WTC11 (cell line): ENCODE measurements around the gene KRT86. TPM values are rescaled to one million over a fixed set of nuclear protein-coding genes. Genes with fewer than 3 reads are reported as not detected.

ENCODE experiments used
- ATAC-seq: fragments of 200-7000 bp; cut with Tn5 transposase; 2 replicates; pipeline ENCODE4 v1.10.0; 2021; ENCODE audit warnings: mild to moderate bottlenecking, moderate library complexity
- CTCF ChIA-PET: fragments of 300-600 bp; sonication (Branson Sonifier 250); formaldehyde crosslinking; loops from one replicate; lab custom pipeline; 2021; ENCODE audit warnings: antibody characterized with exemption; lab: Charles Lee
- POLR2A ChIA-PET: fragments of 350-600 bp; sonication (Branson Sonifier 250); formaldehyde crosslinking; loops from one replicate; lab custom pipeline; 2021; ENCODE audit warnings: antibody characterized with exemption; lab: Charles Lee
- DNase-seq: peaks from one replicate; pipeline ENCODE4 v3.0.0; 2021; ENCODE audit warnings: low spot score
- H3K27ac Mint-ChIP-seq: 2 replicates; pipeline ENCODE4 v1.8.0; 2021; ENCODE audit warnings: mixed read lengths
- H3K27me3 Mint-ChIP-seq: 2 replicates; pipeline ENCODE4 v1.8.0; 2021; ENCODE audit warnings: low read depth, mild to moderate bottlenecking, moderate library complexity, mixed read lengths
- H3K36me3 Mint-ChIP-seq: 2 replicates; pipeline ENCODE4 v1.8.0; 2021; ENCODE audit warnings: mixed read lengths
- H3K4me1 Mint-ChIP-seq: 2 replicates; pipeline ENCODE4 v1.8.0; 2022; ENCODE audit warnings: mixed read lengths
- H3K4me3 Mint-ChIP-seq: 2 replicates; pipeline ENCODE4 v1.8.0; 2021; ENCODE audit warnings: mild to moderate bottlenecking, moderate library complexity, mixed read lengths
- H3K9me3 Mint-ChIP-seq: 2 replicates; pipeline ENCODE4 v1.8.0; 2021; ENCODE audit warnings: mixed read lengths
- CREB1 ChIP-seq: sonication (generic); formaldehyde crosslinking; IDR thresholded peaks from 2 replicates; pipeline ENCODE4 v1.8.0; 2023; ENCODE audit warnings: mild to moderate bottlenecking, missing genetic modification reagents
- ESRRA ChIP-seq: sonication (generic); formaldehyde crosslinking; IDR thresholded peaks from 2 replicates; pipeline ENCODE4 v1.8.1; 2022; ENCODE audit warnings: mild to moderate bottlenecking, missing genetic modification reagents, borderline replicate concordance
- FOXP1 ChIP-seq: sonication (generic); formaldehyde crosslinking; IDR thresholded peaks from 2 replicates; pipeline ENCODE4 v1.8.0; 2022; ENCODE audit warnings: missing genetic modification reagents, mild to moderate bottlenecking, moderate library complexity, borderline replicate concordance
- GTF2I ChIP-seq: fragments of 250-450 bp; sonication (Bioruptor Pico); conservative IDR thresholded peaks from 2 replicates; pipeline ENCODE4 v1.4.0; 2021; ENCODE audit warnings: mild to moderate bottlenecking
- HMGA2 ChIP-seq: fragments of 250-450 bp; sonication (Bioruptor Pico); IDR thresholded peaks from 2 replicates; pipeline ENCODE4 v1.4.0; 2021; ENCODE audit warnings: mild to moderate bottlenecking, moderate library complexity
- IRF2 ChIP-seq: sonication (generic); formaldehyde crosslinking; IDR thresholded peaks from 2 replicates; pipeline ENCODE4 v1.8.0; 2022; ENCODE audit warnings: low read depth, missing genetic modification reagents, borderline replicate concordance
- JAZF1 ChIP-seq: fragments of 250-450 bp; sonication (Bioruptor Pico); IDR thresholded peaks from 2 replicates; pipeline ENCODE4 v1.9.0; 2021; ENCODE audit warnings: moderate library complexity, mild to moderate bottlenecking, inconsistent platforms
- NFE2L1 ChIP-seq: sonication (generic); formaldehyde crosslinking; IDR thresholded peaks from 2 replicates; pipeline ENCODE4 v1.8.1; 2023; ENCODE audit warnings: missing genetic modification reagents
- NR2C2 ChIP-seq: sonication (generic); formaldehyde crosslinking; IDR thresholded peaks from 2 replicates; pipeline ENCODE4 v1.8.0; 2022; ENCODE audit warnings: mild to moderate bottlenecking, missing genetic modification reagents
- NR3C1 ChIP-seq: sonication (generic); formaldehyde crosslinking; conservative IDR thresholded peaks from 2 replicates; pipeline ENCODE4 v1.8.1; 2023; ENCODE audit warnings: low read depth, mild to moderate bottlenecking, missing genetic modification reagents
- OVOL2 ChIP-seq: fragments of 250-450 bp; sonication (Bioruptor Pico); IDR thresholded peaks from 2 replicates; pipeline ENCODE4 v1.9.0; 2021; ENCODE audit warnings: mild to moderate bottlenecking, borderline replicate concordance
- RORB ChIP-seq: fragments of 250-450 bp; sonication (Bioruptor Pico); IDR thresholded peaks from 2 replicates; pipeline ENCODE4 v1.9.0; 2021; ENCODE audit warnings: mild to moderate bottlenecking
- SMAD4 ChIP-seq: sonication (generic); formaldehyde crosslinking; IDR thresholded peaks from 2 replicates; pipeline ENCODE4 v1.8.0; 2022; ENCODE audit warnings: mild to moderate bottlenecking, missing genetic modification reagents
- ZNF138 ChIP-seq: sonication (generic); formaldehyde crosslinking; conservative IDR thresholded peaks from 2 replicates; pipeline ENCODE4 v1.8.1; 2022; ENCODE audit warnings: mild to moderate bottlenecking, moderate library complexity, missing genetic modification reagents
- ZNF219 ChIP-seq: sonication (generic); formaldehyde crosslinking; IDR thresholded peaks from 2 replicates; pipeline ENCODE4 v1.8.0; 2023; ENCODE audit warnings: missing genetic modification reagents, mild to moderate bottlenecking, borderline replicate concordance
- ZNF317 ChIP-seq: sonication (generic); formaldehyde crosslinking; IDR thresholded peaks from 2 replicates; pipeline ENCODE4 v1.8.1; 2023; ENCODE audit warnings: low read depth, mild to moderate bottlenecking, moderate library complexity, missing genetic modification reagents, borderline replicate concordance
- ZNF423 ChIP-seq: fragments of 250-450 bp; sonication (Bioruptor Pico); IDR thresholded peaks from 2 replicates; pipeline ENCODE4 v2.1.2; 2022; ENCODE audit warnings: mild to moderate bottlenecking, moderate library complexity
- ZNF671 ChIP-seq: fragments of 250-450 bp; sonication (Bioruptor Pico); IDR thresholded peaks from 2 replicates; pipeline ENCODE4 v1.8.0; 2021; ENCODE audit warnings: mild to moderate bottlenecking
- total RNA-seq: library from RNA; stranded (reverse); gene quantifications from 3 replicates; pipeline ENCODE4 v1.2.3, GENCODE V29; 2021
- TF ChIP-seq, protein P1 (sequence below): sonication (generic); formaldehyde crosslinking; IDR thresholded peaks from 2 replicates; pipeline ENCODE4 v1.8.0; 2023; ENCODE audit warnings: mild to moderate bottlenecking, missing genetic modification reagents
- TF ChIP-seq, protein P2 (sequence below): fragments of 250-450 bp; sonication (Bioruptor Pico); IDR thresholded peaks from 2 replicates; pipeline ENCODE4 v1.9.0; 2021; ENCODE audit warnings: mild to moderate bottlenecking
- TF ChIP-seq, protein P3 (sequence below): sonication (generic); formaldehyde crosslinking; IDR thresholded peaks from 2 replicates; pipeline ENCODE4 v1.8.0; 2023; ENCODE audit warnings: missing genetic modification reagents
- TF ChIP-seq, protein P4 (sequence below): sonication (generic); formaldehyde crosslinking; IDR thresholded peaks from 2 replicates; pipeline ENCODE4 v1.8.1; 2022; ENCODE audit warnings: missing genetic modification reagents, borderline replicate concordance
- TF ChIP-seq, protein P5 (sequence below): fragments of 250-450 bp; sonication (Bioruptor Pico); IDR thresholded peaks from 2 replicates; pipeline ENCODE4 v2.1.2; 2022; ENCODE audit warnings: mild to moderate bottlenecking, moderate library complexity
- TF ChIP-seq, protein P6 (sequence below): sonication (generic); formaldehyde crosslinking; IDR thresholded peaks from 2 replicates; pipeline ENCODE4 v1.8.0; 2022; ENCODE audit warnings: mild to moderate bottlenecking, missing genetic modification reagents

Gene KRT86
- total RNA-seq, 1 experiment from 2014 or later = 0.11 TPM

DNA sequence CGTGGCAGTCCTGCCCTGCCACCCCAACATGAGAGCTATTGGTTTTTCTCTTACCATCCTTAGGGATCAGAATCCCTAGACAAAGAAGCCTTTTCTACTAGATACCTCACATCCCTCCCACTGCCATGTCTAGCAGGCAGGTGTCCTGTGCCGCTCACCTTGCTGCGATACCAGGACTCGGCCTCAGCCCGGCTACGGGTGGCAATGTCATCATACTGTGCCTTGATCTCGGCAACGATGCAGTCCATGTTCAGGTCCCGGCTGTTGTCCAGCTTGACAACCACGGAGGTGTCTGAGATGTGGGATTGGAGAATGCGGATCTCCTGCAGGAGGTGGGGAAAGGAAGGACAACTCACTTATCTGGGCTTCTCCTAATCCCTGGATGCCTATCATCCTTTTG lies 42.3 kb downstream of the KRT86 start:
- ChIA-PET CTCF (interaction anchor here (0.9 to 2.9 kb wide), 7 partner anchors 11 to 168 kb away, joined by 3 to 26 read pairs (median 5); no protein-coding TSS in a partner anchor), POLR2A (no interaction called here)
- DNase-seq (no peak), ATAC-seq (no peak)
- H3K4me3 Mint-ChIP-seq = no peak overlapping the region
- TF ChIP-seq RORB (CRISPR knock-in tag) = no peak
- TF ChIP-seq NFE2L1 (CRISPR knock-in tag) = no peak
- TF ChIP-seq FOXP1 (CRISPR knock-in tag) = no peak
- TF ChIP-seq, protein P1, sequence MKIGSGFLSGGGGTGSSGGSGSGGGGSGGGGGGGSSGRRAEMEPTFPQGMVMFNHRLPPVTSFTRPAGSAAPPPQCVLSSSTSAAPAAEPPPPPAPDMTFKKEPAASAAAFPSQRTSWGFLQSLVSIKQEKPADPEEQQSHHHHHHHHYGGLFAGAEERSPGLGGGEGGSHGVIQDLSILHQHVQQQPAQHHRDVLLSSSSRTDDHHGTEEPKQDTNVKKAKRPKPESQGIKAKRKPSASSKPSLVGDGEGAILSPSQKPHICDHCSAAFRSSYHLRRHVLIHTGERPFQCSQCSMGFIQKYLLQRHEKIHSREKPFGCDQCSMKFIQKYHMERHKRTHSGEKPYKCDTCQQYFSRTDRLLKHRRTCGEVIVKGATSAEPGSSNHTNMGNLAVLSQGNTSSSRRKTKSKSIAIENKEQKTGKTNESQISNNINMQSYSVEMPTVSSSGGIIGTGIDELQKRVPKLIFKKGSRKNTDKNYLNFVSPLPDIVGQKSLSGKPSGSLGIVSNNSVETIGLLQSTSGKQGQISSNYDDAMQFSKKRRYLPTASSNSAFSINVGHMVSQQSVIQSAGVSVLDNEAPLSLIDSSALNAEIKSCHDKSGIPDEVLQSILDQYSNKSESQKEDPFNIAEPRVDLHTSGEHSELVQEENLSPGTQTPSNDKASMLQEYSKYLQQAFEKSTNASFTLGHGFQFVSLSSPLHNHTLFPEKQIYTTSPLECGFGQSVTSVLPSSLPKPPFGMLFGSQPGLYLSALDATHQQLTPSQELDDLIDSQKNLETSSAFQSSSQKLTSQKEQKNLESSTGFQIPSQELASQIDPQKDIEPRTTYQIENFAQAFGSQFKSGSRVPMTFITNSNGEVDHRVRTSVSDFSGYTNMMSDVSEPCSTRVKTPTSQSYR = no peak
- no peak for TF ChIP-seq ZNF138 (CRISPR knock-in tag)
- no peaks in the 10 kb centered on the region for H3K36me3 Mint-ChIP-seq
- H3K4me1 Mint-ChIP-seq = no peaks in the 10 kb centered on the region
- peaks cover 9% of the 10 kb centered on the region for H3K27me3 Mint-ChIP-seq
- no peaks in the 10 kb centered on the region for H3K9me3 Mint-ChIP-seq
- no peak overlapping the region; the same call in 1 of the 2 replicates for H3K27ac Mint-ChIP-seq

DNA sequence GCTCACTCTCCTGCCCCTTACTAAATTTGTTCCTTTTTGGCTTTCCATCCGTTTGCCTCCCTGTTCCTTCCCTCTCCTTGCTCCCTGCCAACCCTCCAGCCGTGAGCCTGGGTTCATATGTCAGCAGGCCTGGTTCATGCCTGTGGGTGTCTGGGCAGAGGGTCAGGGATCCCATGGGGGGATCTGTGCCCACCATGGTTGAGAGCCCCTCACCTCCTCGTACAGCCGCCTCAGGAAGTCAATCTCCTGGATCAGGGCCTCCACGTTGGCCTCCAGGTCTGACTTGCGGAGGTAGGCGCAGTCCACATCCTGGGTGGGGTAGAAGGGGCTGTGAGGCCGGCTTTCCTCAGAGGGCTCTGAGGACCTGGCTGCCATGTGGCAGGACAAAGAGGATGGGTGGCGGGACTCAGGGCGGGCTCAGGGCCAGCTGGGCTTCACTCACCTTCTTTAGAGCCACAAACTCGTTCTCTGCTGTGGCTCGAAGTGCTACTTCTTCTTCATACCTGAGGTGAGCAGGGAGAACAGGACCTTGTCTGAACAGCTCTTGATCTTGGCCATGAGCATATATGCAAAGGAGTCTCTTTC lies 43.1 kb downstream of the KRT86 start:
- Mint-ChIP-seq H3K4me1 (no peaks in the 10 kb centered on the region), H3K9me3 (no peaks in the 10 kb centered on the region), H3K36me3 (no peaks in the 10 kb centered on the region), H3K4me3 (no peak overlapping the region), H3K27me3 (peaks cover 5% of the 10 kb centered on the region; the same call in 1 of the 2 replicates), H3K27ac (no peak overlapping the region)
- ATAC-seq = no peak
- CTCF ChIA-PET = interaction anchor here (0.6 to 2.3 kb wide), 6 partner anchors 10 to 174 kb away, joined by 3 to 21 read pairs (median 8); partner anchors contain the start of gene KRT86
- DNase-seq = no peak
- POLR2A ChIA-PET = no interaction called here
- TF ChIP-seq NR3C1 (no peak), OVOL2 (CRISPR knock-in tag) (no peak), ZNF671 (CRISPR knock-in tag) (no peak), HMGA2 (CRISPR knock-in tag) (no peak), IRF2 (no peak), ZNF219 (no peak), JAZF1 (no peak), NR2C2 (no peak), GTF2I (CRISPR knock-in tag) (no peak), CREB1 (CRISPR knock-in tag) (no peak), ZNF138 (CRISPR knock-in tag) (no peak), SMAD4 (CRISPR knock-in tag) (no peak), ESRRA (CRISPR knock-in tag) (no peak), ZNF317 (CRISPR knock-in tag) (no peak), ZNF423 (CRISPR knock-in tag) (no peak)
- TF ChIP-seq, protein P2, sequence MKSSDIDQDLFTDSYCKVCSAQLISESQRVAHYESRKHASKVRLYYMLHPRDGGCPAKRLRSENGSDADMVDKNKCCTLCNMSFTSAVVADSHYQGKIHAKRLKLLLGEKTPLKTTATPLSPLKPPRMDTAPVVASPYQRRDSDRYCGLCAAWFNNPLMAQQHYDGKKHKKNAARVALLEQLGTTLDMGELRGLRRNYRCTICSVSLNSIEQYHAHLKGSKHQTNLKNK (CRISPR knock-in tag) = no peak
- TF ChIP-seq, protein P3, sequence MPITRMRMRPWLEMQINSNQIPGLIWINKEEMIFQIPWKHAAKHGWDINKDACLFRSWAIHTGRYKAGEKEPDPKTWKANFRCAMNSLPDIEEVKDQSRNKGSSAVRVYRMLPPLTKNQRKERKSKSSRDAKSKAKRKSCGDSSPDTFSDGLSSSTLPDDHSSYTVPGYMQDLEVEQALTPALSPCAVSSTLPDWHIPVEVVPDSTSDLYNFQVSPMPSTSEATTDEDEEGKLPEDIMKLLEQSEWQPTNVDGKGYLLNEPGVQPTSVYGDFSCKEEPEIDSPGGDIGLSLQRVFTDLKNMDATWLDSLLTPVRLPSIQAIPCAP (CRISPR knock-in tag) = no peak
- TF ChIP-seq, protein P4, sequence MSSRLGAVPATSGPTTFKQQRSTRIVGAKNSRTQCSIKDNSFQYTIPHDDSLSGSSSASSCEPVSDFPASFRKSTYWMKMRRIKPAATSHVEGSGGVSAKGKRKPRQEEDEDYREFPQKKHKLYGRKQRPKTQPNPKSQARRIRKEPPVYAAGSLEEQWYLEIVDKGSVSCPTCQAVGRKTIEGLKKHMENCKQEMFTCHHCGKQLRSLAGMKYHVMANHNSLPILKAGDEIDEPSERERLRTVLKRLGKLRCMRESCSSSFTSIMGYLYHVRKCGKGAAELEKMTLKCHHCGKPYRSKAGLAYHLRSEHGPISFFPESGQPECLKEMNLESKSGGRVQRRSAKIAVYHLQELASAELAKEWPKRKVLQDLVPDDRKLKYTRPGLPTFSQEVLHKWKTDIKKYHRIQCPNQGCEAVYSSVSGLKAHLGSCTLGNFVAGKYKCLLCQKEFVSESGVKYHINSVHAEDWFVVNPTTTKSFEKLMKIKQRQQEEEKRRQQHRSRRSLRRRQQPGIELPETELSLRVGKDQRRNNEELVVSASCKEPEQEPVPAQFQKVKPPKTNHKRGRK (CRISPR knock-in tag) = no peak
- TF ChIP-seq, protein P5, sequence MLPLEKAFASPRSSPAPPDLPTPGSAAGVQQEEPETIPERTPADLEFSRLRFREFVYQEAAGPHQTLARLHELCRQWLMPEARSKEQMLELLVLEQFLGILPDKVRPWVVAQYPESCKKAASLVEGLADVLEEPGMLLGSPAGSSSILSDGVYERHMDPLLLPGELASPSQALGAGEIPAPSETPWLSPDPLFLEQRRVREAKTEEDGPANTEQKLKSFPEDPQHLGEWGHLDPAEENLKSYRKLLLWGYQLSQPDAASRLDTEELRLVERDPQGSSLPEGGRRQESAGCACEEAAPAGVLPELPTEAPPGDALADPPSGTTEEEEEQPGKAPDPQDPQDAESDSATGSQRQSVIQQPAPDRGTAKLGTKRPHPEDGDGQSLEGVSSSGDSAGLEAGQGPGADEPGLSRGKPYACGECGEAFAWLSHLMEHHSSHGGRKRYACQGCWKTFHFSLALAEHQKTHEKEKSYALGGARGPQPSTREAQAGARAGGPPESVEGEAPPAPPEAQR (CRISPR knock-in tag) = no peak
- TF ChIP-seq, protein P6, sequence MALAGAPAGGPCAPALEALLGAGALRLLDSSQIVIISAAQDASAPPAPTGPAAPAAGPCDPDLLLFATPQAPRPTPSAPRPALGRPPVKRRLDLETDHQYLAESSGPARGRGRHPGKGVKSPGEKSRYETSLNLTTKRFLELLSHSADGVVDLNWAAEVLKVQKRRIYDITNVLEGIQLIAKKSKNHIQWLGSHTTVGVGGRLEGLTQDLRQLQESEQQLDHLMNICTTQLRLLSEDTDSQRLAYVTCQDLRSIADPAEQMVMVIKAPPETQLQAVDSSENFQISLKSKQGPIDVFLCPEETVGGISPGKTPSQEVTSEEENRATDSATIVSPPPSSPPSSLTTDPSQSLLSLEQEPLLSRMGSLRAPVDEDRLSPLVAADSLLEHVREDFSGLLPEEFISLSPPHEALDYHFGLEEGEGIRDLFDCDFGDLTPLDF = no peak
